NCI-H2081 treated with DMSO at 0.1 percent for 48 hours (cell line): ENCODE results near the gene LST1.

Experiments used
- DNase-seq: peaks from one replicate; lab custom pipeline; 2025; lab: John Stamatoyannopoulos, UW

Gene LST1

DNA sequence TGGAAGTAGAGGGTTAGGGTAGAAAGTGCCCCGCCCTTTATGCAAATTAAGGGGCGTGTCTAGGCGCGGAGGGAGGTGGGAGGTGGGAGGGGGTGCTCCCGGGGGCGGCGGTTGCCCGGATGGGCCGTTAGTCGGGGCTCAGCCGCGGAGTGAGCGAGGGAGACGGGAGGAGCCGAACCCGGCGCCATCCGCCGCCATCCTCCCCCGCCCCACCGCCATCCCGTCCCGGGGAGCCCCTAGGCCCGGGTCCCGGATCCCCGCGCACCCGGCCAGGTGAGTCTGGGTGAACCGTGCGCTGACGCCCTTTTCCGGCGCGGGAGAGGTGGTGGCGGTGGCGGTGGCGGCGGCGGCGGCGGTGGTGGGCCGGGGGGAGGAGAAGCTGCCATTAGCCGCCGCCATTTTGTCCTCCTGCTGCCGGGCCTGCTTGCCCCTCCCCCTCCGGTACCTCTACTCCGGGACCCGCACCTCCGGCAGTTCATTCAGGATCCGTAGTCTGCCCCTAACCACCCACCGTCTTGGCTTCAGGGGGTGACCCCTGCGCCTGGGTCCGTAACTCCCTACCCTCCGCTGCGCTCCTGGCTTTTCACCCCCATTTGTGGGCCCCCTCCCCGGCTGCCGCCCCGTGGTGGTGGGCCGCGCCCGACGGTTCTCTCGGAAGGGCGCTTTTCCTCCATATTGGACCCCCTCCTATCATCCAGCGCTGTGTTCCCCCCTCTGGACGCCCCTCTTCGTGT lies 34.7 kb downstream of the LST1 start, which contains the start of gene PRRC2A:
Gene PRRC2A (plus strand): TSS at position 130 of the 734 bp plus-strand sequence. CDS start 2,075 bp downstream, outside the sequence.
- DNase-seq = no peak

DNA sequence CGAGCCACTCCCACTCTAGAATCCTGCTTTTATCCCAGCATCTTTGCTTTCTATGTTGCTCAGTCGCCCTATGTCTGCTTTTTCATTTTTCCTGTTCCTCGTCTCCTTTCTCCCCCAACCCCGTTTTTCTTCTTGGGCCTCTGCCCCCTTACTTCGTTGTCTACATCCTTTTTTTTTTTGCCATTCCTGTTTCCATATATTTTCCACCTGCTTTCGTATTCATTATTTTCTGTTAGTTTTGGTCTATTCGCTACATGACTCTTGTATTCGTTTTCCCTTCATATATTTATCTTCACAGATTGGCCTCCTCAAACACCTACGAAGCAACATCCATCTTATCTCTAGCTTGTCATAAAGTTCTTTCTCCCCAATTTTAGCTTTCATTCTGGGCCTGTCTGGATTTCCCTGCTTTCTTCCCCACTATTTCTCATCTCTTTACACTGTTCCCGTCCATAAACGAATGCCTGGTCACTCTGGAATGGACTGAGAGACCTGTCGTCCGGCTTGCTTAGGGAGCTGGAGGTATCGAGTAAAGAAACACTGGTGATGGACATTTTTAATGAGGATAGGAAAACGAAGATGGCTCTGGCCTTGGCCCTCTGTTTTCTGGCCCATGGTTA lies 35.4 kb downstream of the LST1 start:
- no peak for DNase-seq

DNA sequence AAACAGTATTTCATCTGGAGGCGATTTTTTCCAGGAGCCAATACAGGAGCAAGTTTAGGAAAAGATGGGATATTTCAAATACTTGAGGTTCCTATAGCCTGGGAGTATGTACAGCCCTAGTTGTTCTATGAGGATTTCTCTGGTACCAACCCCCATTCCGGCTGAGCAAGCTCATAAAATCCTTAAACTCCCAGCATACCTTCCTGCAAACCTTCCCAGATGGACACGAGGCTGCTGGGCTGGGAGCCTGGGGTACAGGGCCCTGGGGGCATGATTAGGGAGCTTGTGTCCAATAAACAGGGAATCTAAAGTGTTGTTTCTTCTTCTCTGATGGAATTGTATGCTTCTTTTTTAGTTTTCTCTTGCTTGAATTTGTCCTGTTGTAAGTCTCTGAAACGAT lies 35.9 kb downstream of the LST1 start:
- DNase-seq = no peak

DNA sequence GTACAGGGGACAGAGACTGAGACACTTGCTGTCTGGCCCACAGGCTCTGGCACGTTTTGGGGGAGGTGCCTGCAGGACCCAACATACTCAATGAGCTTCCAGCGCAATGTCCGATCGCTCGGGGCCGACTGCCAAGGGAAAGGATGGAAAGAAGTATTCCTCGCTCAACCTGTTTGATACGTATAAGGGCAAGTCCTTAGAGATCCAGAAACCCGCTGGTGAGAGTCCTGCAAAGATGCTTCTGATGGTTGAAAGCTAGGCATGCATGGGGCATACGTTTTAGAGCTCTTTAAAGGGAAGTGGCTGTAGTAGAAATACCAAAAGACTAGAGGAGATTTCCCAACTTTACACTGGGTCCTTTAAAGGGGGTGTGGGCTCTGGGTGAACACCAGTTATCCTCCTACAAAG lies 36.6 kb downstream of the LST1 start:
- no peak for DNase-seq

DNA sequence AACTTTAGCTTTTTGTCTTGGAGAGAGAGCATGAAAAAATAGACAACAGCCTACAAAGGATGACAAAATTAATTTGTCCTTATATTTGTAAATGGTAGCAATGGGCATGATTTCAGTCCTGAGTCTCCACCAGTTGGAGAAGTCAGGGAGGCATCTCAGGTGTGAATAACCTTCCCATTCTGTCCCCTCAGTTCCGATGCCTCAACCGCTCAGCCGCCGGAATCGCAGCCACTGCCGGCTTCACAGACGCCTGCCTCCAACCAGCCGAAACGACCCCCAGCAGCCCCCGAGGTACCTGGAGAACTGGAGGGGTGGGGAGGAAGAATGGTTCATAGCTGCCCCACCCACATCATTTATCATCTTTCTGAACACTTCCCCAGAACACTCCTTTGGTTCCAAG lies 38.0 kb downstream of the LST1 start:
- no peak for DNase-seq

DNA sequence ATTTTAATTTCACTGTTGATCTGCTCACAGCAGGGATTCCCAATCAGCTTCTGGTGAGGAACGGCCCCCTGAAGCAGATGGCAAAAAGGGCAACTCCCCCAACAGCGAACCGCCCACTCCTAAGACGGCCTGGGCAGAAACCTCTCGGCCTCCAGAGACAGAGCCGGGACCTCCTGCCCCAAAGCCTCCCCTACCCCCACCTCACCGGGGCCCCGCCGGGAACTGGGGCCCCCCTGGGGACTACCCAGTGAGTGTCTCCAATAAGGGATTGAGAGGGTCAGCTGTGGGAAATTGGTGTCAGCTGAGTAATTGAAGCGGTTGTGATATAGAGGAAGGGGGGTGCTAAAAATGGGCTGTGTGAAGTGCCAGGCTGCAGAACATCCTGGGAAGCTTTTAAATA lies 40.9 kb downstream of the LST1 start:
- no peak for DNase-seq

DNA sequence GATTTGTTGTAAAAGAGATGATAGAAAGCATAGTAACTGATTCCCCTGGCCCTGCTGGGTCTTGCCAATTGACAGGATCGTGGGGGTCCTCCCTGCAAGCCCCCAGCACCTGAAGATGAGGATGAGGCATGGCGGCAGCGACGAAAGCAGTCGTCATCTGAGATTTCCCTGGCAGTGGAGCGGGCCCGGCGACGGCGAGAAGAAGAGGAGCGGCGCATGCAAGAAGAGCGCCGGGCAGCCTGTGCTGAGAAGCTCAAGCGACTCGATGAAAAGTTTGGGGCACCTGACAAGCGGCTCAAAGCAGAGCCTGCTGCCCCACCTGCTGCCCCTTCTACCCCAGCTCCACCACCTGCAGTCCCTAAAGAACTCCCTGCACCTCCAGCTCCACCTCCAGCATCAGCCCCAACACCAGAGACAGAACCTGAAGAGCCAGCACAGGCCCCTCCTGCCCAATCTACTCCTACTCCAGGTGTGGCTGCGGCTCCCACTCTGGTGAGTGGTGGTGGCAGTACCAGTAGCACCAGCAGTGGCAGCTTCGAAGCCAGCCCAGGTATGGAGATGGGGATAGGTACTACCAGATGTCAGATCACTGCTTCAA lies 41.7 kb downstream of the LST1 start:
- no peak for DNase-seq

DNA sequence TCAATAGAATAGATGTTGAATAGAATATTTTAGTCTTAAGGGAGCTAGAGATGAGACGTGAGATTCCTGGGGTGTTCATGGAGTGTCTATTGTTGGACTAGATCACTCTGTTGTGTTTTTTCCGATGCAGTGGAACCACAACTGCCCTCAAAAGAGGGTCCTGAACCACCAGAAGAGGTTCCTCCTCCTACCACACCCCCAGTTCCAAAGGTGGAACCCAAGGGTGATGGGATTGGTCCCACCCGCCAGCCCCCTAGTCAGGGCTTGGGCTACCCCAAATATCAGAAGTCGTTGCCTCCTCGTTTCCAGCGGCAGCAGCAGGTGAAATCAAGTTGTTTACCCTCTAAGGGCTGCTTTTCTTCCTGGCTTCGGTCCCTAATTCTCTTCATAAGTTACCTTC lies 42.9 kb downstream of the LST1 start:
- no peak for DNase-seq

DNA sequence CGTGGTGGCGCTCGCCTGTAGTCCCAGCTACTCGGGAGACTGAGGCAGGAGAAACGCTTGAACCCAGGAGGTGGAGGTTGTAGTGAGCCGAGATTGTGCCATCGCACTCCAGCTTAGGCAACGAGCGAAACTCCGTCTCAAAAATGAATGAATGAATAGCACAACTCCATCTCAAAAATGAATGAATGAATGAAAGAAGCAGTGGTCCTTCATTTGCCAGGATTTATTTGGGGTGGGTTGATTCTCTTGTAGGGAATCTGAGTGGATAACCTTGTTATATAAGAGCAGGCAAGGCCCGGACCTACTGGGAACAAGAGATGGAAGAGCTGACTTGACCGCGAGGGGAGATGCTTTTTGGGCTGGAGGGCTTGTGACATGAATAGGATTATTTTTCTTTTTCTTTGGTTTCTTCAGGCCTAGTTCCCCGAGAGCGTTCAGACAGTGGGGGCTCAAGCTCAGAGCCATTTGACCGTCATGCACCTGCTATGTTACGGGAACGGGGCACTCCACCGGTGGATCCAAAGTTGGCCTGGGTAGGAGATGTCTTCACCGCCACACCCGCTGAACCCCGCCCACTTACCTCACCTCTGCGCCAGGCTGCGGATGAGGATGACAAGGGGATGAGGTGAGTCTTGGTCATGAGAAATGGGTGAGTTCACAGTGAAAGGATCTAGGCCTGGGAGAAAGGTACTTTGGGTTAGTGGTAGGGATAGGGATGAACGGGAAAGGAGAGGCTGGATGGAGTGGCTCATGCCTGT lies 44.3 kb downstream of the LST1 start:
- DNase-seq = no peak

DNA sequence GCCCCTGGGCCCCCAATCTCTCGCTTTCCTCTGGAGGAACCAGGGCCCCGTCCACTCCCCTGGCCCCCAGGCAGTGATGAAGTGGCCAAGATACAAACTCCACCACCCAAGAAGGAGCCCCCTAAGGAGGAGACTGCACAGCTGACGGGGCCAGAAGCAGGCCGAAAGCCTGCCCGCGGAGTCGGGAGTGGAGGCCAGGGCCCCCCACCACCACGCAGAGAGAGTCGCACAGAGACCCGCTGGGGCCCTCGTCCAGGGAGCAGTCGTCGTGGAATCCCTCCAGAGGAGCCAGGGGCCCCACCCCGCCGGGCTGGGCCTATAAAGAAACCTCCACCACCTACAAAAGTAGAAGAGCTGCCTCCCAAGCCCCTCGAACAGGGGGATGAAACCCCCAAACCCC lies 45.1 kb downstream of the LST1 start:
- no peak for DNase-seq

DNA sequence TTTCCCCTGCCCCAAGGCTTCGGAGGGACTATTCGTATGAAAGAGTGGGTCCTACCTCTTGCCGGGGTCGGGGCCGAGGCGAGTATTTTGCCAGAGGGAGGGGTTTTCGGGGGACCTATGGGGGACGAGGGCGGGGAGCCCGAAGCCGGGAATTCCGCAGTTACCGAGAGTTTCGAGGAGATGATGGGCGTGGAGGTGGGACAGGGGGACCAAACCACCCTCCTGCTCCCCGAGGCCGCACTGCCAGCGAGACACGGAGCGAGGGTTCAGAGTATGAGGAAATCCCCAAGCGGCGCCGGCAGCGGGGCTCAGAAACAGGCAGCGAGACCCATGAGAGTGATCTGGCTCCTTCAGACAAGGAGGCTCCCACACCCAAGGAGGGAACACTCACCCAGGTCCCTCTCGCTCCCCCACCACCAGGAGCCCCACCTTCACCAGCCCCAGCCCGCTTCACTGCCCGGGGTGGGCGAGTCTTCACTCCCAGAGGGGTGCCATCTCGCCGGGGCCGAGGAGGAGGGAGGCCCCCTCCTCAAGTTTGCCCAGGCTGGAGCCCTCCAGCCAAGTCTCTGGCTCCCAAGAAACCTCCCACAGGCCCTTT lies 45.7 kb downstream of the LST1 start:
- no peak for DNase-seq

DNA sequence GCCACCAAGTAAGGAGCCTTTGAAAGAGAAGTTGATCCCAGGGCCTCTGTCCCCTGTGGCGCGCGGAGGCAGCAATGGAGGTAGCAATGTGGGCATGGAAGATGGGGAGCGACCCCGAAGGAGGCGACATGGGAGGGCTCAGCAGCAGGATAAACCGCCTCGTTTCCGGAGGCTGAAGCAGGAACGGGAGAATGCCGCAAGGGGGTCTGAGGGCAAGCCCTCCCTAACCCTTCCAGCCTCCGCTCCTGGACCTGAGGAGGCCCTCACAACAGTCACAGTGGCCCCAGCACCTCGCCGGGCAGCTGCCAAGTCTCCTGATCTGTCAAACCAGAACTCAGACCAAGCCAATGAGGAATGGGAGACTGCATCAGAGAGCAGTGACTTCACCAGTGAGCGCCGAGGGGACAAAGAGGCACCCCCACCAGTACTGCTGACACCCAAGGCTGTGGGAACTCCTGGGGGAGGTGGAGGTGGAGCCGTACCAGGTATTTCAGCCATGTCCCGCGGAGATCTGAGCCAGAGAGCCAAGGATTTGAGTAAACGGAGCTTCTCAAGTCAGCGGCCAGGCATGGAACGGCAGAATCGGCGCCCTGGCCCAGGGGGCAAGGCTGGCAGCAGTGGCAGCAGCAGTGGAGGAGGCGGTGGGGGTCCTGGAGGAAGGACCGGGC lies 46.3 kb downstream of the LST1 start:
- DNase-seq = no peak

DNA sequence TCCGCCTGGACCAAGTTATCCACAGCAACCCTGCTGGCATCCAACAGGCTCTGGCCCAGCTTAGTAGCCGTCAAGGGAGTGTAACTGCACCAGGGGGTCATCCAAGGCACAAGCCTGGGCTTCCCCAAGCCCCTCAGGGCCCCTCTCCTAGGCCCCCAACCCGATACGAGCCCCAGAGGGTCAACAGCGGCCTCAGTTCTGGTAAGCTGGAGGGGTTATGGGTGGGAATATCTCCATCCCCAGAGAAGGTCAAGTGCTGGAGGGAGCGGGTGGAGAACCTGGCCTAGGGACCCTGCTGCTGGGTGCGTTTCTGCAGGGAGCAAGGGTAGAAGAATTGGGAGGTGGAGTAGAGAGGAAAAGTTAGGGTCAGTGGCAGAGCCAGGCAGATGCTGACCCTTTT lies 47.4 kb downstream of the LST1 start:
- no peak for DNase-seq

DNA sequence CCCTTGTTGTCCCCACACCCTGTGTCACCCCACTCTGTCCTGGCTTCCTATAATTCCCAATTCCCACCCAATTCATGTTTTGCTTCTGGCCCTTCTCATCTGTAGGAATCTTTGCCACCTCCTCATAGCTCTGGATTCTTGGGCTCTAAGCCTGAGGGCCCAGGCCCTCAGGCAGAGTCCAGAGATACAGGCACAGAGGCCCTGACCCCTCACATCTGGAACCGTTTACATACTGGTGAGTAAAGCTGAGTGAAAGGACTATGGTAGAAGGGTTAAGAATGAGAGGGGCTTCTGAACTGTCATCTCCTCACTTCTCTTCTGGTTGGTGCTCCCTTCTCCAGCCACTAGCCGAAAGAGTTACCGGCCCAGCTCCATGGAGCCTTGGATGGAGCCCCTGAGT lies 48.1 kb downstream of the LST1 start:
- no peak for DNase-seq

DNA sequence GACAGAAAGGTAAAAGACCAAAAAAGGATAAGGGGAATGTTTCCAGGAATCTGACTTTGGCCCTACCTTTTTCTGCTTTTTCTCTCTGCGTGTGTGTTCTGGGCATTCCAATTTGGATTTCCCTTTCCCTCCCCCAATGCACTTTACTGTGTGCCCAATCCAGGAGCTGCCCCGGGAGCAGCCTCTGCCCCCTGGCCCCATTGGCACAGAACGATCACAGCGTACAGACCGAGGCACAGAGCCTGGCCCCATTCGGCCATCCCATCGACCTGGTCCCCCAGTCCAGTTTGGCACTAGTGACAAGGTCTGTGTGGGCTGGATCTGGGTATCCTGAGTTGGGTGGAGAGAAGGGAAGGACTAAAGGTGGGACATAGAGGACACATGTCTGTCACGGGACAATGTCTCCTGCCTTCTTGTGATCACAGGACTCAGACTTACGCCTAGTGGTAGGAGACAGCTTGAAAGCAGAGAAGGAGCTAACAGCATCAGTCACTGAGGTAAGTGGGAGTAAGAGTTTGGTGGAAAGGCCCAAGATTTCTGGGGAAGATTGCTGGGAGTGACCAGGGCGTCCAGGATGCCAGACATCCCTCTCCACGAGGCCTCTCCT lies 49.0 kb downstream of the LST1 start:
- no peak for DNase-seq

DNA sequence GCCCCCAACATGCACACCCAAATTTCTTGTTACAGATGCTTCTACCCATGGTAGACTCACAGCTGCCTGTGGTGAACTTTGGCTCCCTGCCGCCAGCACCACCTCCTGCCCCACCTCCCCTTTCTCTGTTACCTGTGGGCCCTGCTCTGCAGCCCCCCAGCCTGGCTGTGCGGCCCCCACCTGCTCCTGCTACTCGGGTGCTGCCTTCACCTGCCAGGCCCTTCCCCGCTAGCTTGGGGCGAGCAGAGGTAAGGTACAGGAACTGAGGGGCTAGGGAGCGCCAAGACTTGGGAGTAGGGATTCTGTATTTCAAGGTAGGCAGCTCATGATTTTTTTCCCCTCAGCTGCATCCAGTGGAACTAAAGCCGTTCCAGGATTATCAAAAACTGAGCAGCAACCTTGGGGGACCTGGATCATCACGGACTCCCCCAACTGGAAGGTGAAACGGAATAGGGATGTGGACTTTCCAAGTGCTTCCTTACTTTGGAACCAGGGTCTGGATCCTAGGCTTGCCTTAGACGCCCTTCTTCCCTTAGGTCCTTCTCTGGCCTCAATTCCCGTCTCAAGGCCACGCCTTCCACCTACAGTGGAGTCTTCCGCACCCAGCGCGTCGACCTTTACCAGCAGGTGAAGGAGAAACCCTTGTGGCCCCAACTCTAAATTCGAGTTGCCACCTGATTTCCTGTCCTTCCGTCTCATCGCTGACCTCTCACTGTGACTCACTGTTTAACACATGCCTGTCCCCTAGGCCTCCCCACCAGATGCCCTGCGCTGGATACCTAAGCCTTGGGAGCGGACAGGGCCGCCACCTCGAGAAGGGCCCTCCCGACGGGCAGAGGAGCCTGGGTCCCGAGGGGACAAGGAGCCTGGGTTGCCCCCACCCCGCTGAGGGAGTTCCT lies 50.9 kb downstream of the LST1 start:
- DNase-seq = no peak
